Retina (tissue), 1 donor: ENCODE measurements around the gene REV3L.
"Not testable (repeated sequence)": the region's sequence is repeated elsewhere in the genome, so short reads cannot be mapped to it uniquely, and the experiment has no call there.

Source experiments
- DNase-seq: peaks from one replicate; pipeline ENCODE4 v3.0.0-alpha.2; 2016

REV3L gene

GRCh38 chr6:111291336-111292259 lies 191.4 kb downstream of the REV3L start:
- DNase-seq: no peak

GRCh38 chr6:111290689-111291335 lies 192.2 kb downstream of the REV3L start:
- not testable (repeated sequence) for DNase-seq

- DNase-seq: not testable (repeated sequence)
Measured at GRCh38 chr6:111284356-111284755, 198.7 kb downstream of the REV3L start.

- no peak for DNase-seq
Measured at GRCh38 chr6:111283707-111284106, 199.3 kb downstream of the REV3L start.

- no peak for DNase-seq
Measured at GRCh38 chr6:111282515-111282914, 200.5 kb downstream of the REV3L start.

GRCh38 chr6:111280445-111280955 lies 202.5 kb downstream of the REV3L start:
- DNase-seq: no peak

- DNase-seq: no peak
Measured at GRCh38 chr6:111278731-111279130, 204.3 kb downstream of the REV3L start.

- DNase-seq: no peak
Measured at GRCh38 chr6:111277819-111278218, 205.2 kb downstream of the REV3L start.

- DNase-seq: no peak
Measured at GRCh38 chr6:111276736-111277135, 206.3 kb downstream of the REV3L start.

- DNase-seq: no peak
Measured at GRCh38 chr6:111276335-111276734, 206.7 kb downstream of the REV3L start.

GRCh38 chr6:111274593-111275217 lies 208.3 kb downstream of the REV3L start:
- DNase-seq: no peak

GRCh38 chr6:111270121-111270520 lies 212.9 kb downstream of the REV3L start:
- no peak for DNase-seq

- no peak for DNase-seq
Measured at GRCh38 chr6:111269401-111269970, 213.5 kb downstream of the REV3L start.

- DNase-seq: no peak
Measured at GRCh38 chr6:111267764-111268333, 215.2 kb downstream of the REV3L start.

GRCh38 chr6:111266276-111266675 lies 216.7 kb downstream of the REV3L start:
- no peak for DNase-seq

- DNase-seq: no peak
Measured at GRCh38 chr6:111265842-111266241, 217.2 kb downstream of the REV3L start.

- no peak for DNase-seq
Measured at GRCh38 chr6:111263837-111264236, 219.2 kb downstream of the REV3L start.

GRCh38 chr6:111260570-111261298 lies 222.3 kb downstream of the REV3L start:
- no peak for DNase-seq

GRCh38 chr6:111259089-111259831 lies 223.8 kb downstream of the REV3L start:
- peak; percentile 97 for DNase-seq

GRCh38 chr6:111258615-111259088 lies 224.4 kb downstream of the REV3L start:
- no peak for DNase-seq

- DNase-seq: no peak
Measured at GRCh38 chr6:111258010-111258409, 225.0 kb downstream of the REV3L start.
